Endodermal cell (in vitro differentiated cells): ENCODE data around the gene RPP21. TPM values are rescaled to one million over a fixed set of nuclear protein-coding genes. Genes with fewer than 3 reads are reported as not detected.

Experiments
- DNase-seq: peaks from one replicate; pipeline ENCODE4 v3.0.0-alpha.2; 2017
- H3K27ac ChIP-seq: 2 replicates; pipeline ENCODE4 v1.5.1; 2013; ENCODE audit warnings: mild to moderate bottlenecking, low read depth, low read length, moderate library complexity
- H3K27me3 ChIP-seq: 2 replicates; pipeline ENCODE4 v1.6.1; 2013; ENCODE audit warnings: mild to moderate bottlenecking, low read length, moderate library complexity; ENCODE audit not compliant: insufficient read depth, control insufficient read depth, poor library complexity, severe bottlenecking
- H3K36me3 ChIP-seq: 2 replicates; pipeline ENCODE4 v1.7.0; 2013; ENCODE audit warnings: mild to moderate bottlenecking, low read length, moderate library complexity; ENCODE audit not compliant: control insufficient read depth, insufficient read depth
- H3K4me1 ChIP-seq: one replicate; pipeline ENCODE4 v1.7.0; 2013; ENCODE audit warnings: low read length; ENCODE audit not compliant: control insufficient read depth, insufficient read depth
- H3K4me3 ChIP-seq: 2 replicates; pipeline ENCODE4 v1.5.1; 2013; ENCODE audit warnings: mild to moderate bottlenecking, low read length, moderate library complexity
- H3K9ac ChIP-seq: 2 replicates; pipeline ENCODE4 v1.6.1; 2013; ENCODE audit warnings: mild to moderate bottlenecking, low read length, moderate library complexity; ENCODE audit not compliant: poor library complexity, severe bottlenecking; ENCODE audit errors: extremely low read depth
- H3K9me3 ChIP-seq: 2 replicates; pipeline ENCODE4 v1.6.1; 2013; ENCODE audit warnings: mild to moderate bottlenecking, low read length, moderate library complexity; ENCODE audit not compliant: control insufficient read depth
- H3K27ac Mint-ChIP-seq: 2 replicates; pipeline ENCODE4 v1.8.0; 2020; ENCODE audit warnings: mixed read lengths
- H3K27me3 Mint-ChIP-seq: 2 replicates; pipeline ENCODE4 v1.8.0; 2021; ENCODE audit warnings: mild to moderate bottlenecking, mixed read lengths; ENCODE audit not compliant: insufficient read depth
- H3K36me3 Mint-ChIP-seq: 2 replicates; pipeline ENCODE4 v1.8.0; 2020; ENCODE audit warnings: low read depth, mixed read lengths
- H3K4me1 Mint-ChIP-seq: 2 replicates; pipeline ENCODE4 v1.8.0; 2020; ENCODE audit warnings: mixed read lengths
- H3K4me3 Mint-ChIP-seq: 2 replicates; pipeline ENCODE4 v1.8.0; 2020; ENCODE audit warnings: mild to moderate bottlenecking, moderate library complexity, mixed read lengths
- H3K9me3 Mint-ChIP-seq: 2 replicates; pipeline ENCODE4 v1.8.0; 2020; ENCODE audit warnings: mild to moderate bottlenecking, mixed read lengths
- WGBS, 2 experiments: methylation state at CpG; one replicate each; pipeline versions ENCODE4 v1.1.5 to v1.1.7; 2013; ENCODE audit warnings: missing lambda C conversion rate in 2 of 2, mixed read lengths in 1 of 2; ENCODE audit not compliant: insufficient coverage in 1 of 2, insufficient read length in 1 of 2; 5-methylcytosine and 5-hydroxymethylcytosine counted together
- total RNA-seq, 2 donors: library from RNA; stranded (reverse); fragmentation: NEBNext Ultra II Directional in 1 of 2; extraction: Animal tissue kit (Norgen Biotek cat#: 25700) in 1 of 2; gene quantifications; 2 replicates in 1 of 2; 3 replicates in 1 of 2; pipeline ENCODE4 v1.2.1, GENCODE V29; 2021
- TF ChIP-seq, protein P1 (sequence below): fragments of 200-600 bp; sonication (generic); conservative IDR thresholded peaks from 2 replicates; pipeline ENCODE4 v1.5.0; 2021; ENCODE audit warnings: antibody characterized with exemption, mild to moderate bottlenecking

Gene RPP21
- total RNA-seq, 2 donors from 2014 or later = 52.2 to 59.7 TPM

- TF ChIP-seq, protein P1, sequence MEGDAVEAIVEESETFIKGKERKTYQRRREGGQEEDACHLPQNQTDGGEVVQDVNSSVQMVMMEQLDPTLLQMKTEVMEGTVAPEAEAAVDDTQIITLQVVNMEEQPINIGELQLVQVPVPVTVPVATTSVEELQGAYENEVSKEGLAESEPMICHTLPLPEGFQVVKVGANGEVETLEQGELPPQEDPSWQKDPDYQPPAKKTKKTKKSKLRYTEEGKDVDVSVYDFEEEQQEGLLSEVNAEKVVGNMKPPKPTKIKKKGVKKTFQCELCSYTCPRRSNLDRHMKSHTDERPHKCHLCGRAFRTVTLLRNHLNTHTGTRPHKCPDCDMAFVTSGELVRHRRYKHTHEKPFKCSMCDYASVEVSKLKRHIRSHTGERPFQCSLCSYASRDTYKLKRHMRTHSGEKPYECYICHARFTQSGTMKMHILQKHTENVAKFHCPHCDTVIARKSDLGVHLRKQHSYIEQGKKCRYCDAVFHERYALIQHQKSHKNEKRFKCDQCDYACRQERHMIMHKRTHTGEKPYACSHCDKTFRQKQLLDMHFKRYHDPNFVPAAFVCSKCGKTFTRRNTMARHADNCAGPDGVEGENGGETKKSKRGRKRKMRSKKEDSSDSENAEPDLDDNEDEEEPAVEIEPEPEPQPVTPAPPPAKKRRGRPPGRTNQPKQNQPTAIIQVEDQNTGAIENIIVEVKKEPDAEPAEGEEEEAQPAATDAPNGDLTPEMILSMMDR = no peak
- Mint-ChIP-seq H3K9me3 (no peaks in the 10 kb centered on the region), H3K27me3 (peaks cover 57% of the 10 kb centered on the region), H3K4me3 (no peak overlapping the region), H3K27ac (no peak overlapping the region), H3K4me1 (no peaks in the 10 kb centered on the region), H3K36me3 (no peaks in the 10 kb centered on the region)
- H3K9me3 ChIP-seq = no peaks in the 10 kb centered on the region
- no peak overlapping the region for H3K4me3 ChIP-seq
- H3K27me3 ChIP-seq = peaks cover 76% of the 10 kb centered on the region
- no peak overlapping the region for H3K9ac ChIP-seq
- no peak for DNase-seq
- WGBS, 2 experiments = 0% methylated on average over 1 of the region's 1 CpG
- H3K4me1 ChIP-seq = no peaks in the 10 kb centered on the region
- H3K27ac ChIP-seq = no peak overlapping the region
- no peaks in the 10 kb centered on the region for H3K36me3 ChIP-seq
Observed at GRCh38 chr6:30378290-30378937, 33.5 kb downstream of the RPP21 start.

DNA sequence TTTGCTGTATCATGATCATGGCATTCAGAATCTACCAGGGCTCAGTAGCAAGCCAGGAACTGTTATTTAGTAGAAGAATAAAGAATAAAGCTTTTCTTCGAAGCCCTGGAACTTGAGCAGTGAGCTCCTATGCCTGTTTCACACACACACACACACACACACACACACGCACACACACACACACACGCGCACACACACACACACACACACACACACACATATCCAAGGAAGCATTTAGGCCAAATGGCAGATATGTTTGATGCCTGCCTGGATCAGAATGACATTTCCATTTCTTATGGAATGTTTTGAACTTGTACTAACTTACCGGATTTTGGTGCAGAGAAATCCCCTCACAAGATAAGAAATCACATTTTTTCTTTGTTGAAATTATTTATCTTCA is 35.5 kb downstream of the RPP21 start:
- TF ChIP-seq, protein P1 = no peak
- Mint-ChIP-seq H3K36me3 (no peaks in the 10 kb centered on the region), H3K27ac (no peak overlapping the region), H3K9me3 (no peaks in the 10 kb centered on the region), H3K4me3 (no peak overlapping the region), H3K27me3 (peaks cover 63% of the 10 kb centered on the region), H3K4me1 (no peaks in the 10 kb centered on the region)
- Histone ChIP-seq H3K4me1 (no peaks in the 10 kb centered on the region), H3K4me3 (no peak overlapping the region), H3K27ac (no peak overlapping the region), H3K36me3 (no peaks in the 10 kb centered on the region), H3K27me3 (peaks cover 75% of the 10 kb centered on the region), H3K9ac (no peak overlapping the region), H3K9me3 (no peaks in the 10 kb centered on the region)
- 48% methylated on average over 5 of the region's 5 CpGs; no CpG with 5 or more reads in 1 of the 2 experiments for WGBS, 2 experiments
- DNase-seq = no peak

DNA sequence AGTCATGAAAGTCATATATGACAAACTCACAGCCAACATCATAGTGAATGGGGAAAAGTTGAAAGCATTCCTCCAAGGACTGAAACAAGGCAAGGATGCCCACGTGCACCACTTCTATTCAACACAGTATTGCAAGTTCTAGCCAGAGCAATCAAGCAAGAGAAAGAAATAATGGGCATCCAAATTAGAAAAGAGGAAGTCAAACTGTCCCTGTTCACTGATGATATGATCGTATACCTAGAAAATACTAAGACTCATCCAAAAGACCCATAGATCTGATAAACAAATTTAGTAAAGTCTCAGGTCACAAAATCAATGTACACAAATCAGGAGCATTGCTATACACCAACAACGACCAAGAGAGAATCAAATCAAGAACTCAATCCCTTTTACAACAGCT is 41.2 kb downstream of the RPP21 start:
- Mint-ChIP-seq H3K27me3 (peaks cover 81% of the 10 kb centered on the region), H3K9me3 (no peaks in the 10 kb centered on the region), H3K27ac (no peak overlapping the region), H3K36me3 (no peaks in the 10 kb centered on the region), H3K4me3 (no peak overlapping the region), H3K4me1 (no peaks in the 10 kb centered on the region)
- 48 to 58% methylated on average over 2 to 3 of the region's 3 CpGs for WGBS, 2 experiments
- no peak overlapping the region for H3K4me3 ChIP-seq
- H3K27me3 ChIP-seq = peaks cover 92% of the 10 kb centered on the region
- H3K9me3 ChIP-seq = no peaks in the 10 kb centered on the region
- no peaks in the 10 kb centered on the region for H3K36me3 ChIP-seq
- TF ChIP-seq, protein P1 = no peak
- no peaks in the 10 kb centered on the region for H3K4me1 ChIP-seq
- DNase-seq = no peak
- no peak overlapping the region for H3K27ac ChIP-seq
- H3K9ac ChIP-seq = no peak overlapping the region
